GM21528 (cell line): ENCODE data around the gene RGCC.

Experiments
- ATAC-seq: cut with Tn5 transposase; IDR thresholded peaks from one replicate; pipeline ENCODE4 v1.9.1; 2021; ENCODE audit warnings: mild to moderate bottlenecking, moderate library complexity; ENCODE audit not compliant: unreplicated experiment, low FRiP score

The RGCC gene

GRCh38 chr13:41452462-41452861 lies 4.9 kb upstream of the RGCC start:
- ATAC-seq: no peak

GRCh38 chr13:41453620-41454019 lies 3.7 kb upstream of the RGCC start:
- no peak for ATAC-seq

- no peak for ATAC-seq
Observed at GRCh38 chr13:41454170-41454569, 3.2 kb upstream of the RGCC start.

GRCh38 chr13:41455725-41456419 lies 1.5 kb upstream of the RGCC start:
- no peak for ATAC-seq

GRCh38 chr13:41457589-41458186 lies 338 bp downstream of the RGCC start:
- ATAC-seq: peak; percentile 33

- ATAC-seq: peak; percentile 20
Observed at GRCh38 chr13:41458187-41458760, 924 bp downstream of the RGCC start.

GRCh38 chr13:41458761-41459431 lies 1.5 kb downstream of the RGCC start:
- ATAC-seq: no peak

DNA sequence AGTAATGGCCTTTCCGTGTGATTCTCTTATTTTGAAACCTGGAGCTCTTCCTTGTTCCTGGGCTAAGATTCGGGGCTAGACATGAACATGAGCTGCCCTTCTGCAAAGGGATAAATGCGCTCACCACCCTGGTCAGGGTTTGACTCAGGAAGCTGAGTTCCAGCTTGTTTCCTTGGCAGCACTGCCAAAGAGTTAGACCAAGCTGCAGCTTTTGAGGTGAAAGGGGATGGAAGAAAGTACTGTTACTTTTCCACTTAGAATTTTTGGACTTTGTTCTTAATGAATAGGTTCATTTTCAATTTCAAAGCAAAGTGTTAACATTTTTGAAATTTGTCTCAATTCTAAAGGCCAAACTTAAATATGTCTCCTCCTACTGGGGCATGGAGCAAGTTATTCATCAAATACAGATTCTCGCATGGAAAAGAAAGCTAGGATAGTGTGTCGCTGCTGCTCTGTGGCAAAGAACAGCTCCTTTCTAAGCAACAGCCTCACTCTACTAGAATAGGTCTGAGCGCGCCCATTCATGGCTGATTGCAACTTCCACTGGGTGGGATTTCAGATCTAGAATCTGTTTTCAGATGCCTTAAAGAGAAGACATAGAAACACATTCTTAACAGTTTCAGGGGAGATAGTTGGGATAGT lies 2.2 kb downstream of the RGCC start:
- no peak for ATAC-seq

DNA sequence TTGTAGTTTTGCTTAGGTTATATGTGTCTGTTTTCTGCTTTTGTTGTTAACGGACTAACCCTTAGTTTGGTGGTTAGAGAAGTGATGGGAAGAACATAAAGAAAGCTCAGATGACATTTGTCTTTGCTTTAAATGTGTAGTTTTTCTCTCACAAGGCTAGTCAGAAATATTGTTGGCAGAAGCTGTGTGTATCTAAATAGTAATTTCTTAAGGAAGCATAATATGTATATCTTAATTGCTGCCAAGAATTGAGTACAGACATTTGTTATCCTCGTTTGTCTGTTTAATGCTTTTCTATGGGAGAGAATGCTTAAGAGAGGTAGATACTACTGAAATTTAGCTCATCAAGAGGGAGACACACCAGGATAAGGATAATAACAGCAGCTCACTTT lies 2.7 kb downstream of the RGCC start:
- ATAC-seq: no peak

GRCh38 chr13:41460930-41461329 lies 3.6 kb downstream of the RGCC start:
- no peak for ATAC-seq

DNA sequence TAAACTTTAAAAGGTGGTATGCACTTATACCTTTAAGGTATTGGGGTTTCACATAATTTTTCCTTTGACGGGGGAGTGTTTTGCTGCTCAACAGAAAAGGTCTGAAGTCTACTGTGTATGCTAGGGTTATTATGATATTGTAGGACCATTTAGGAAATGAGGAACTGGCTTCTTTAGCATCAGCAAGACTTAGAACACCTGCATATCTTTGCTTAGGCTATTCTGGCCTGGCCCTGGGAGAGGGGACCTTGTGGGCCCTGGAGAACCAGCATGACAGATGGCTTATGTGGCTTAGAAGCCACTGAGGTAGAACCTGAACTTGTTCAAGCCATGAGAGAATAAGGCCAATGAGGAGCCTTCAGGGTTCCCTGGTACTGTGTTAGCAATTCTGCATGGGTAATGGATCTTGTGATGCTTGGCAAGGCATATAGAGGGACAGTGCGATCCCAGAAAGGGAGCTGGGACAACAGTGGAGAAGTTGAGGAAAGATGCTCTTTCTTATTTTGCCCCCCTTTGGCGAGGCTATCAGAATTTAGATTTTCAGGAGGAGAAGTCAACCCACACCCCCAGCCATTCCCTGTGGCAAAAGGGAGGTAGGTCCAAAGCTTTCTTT lies 4.3 kb downstream of the RGCC start:
- no peak for ATAC-seq

- ATAC-seq: no peak
Observed at GRCh38 chr13:41462427-41462826, 5.1 kb downstream of the RGCC start.

GRCh38 chr13:41463838-41464602 lies 6.7 kb downstream of the RGCC start:
- peak; percentile 48 for ATAC-seq

DNA sequence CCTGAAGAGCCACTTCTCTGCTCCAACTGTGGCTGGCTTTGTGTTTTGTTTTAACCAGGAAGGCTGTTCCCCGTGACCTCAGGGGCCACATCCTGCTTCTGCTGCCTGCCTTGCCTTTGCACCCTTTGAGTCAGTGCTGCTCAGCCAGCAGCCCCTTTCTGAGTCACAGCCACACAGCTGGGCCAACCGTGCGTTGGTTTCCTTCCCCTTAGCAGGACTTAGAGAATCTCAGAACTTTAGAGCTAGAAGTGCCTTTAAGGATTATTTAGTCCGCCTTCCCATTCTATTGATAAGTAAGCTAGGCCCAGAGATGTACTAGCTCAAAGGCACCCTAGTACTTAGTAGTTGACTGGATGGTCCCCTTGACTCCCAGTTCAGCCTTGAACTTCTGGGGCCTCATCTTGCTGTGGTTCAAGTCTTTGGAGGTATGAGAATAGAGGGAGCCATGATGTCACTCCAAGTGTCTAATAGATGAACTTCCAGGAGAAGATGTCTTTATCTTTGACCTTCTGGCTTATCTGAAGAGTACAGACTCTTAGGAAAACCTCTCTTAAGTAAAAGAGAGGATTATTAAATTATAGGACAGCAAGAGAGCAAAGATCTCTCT lies 8.0 kb downstream of the RGCC start:
- ATAC-seq: peak; percentile 90

GRCh38 chr13:41465898-41466320 lies 8.6 kb downstream of the RGCC start:
- no peak for ATAC-seq

DNA sequence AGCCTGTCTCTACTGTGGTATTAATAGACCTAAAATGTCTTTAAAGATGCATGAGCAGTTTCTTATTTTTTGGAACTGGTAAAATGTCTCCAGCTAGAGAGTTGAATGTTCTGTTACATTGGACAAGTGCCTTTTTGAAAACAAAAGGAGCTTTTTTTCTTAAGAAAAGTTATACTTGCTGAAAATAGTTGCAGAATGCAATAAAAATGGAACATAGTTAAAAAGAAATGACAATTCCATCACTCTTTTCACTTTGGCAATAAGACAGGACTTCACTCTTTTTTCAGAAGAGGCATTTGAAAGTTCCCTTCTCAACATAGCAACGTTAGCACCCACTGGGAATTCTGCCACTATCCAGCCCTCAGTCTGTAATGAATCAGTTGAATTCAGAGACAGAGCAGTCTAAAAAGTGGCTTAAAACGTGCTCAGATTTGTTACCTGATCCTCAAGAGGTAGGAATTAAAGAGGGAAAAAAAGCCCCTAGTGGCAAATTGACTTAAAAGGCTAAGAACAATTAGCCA lies 10.1 kb downstream of the RGCC start:
- ATAC-seq: no peak

DNA sequence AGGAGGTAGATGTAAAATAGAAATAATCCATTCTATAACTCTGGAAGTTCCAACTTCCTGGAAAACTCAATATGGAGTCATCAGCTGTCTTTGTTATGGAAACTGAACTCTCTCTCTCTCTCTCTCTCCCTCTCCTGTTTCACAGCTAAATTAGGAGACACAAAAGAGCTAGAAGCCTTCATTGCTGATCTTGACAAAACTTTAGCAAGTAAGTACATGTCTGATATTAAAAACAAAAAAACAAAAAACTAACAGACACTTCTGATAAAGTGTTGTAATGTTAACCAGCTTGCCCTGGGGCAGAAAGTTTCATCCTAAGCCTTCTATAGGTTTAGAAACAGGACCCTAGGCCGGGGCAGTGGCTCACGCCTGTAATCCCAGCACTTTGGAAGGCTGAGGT lies 11.3 kb downstream of the RGCC start:
- no peak for ATAC-seq

DNA sequence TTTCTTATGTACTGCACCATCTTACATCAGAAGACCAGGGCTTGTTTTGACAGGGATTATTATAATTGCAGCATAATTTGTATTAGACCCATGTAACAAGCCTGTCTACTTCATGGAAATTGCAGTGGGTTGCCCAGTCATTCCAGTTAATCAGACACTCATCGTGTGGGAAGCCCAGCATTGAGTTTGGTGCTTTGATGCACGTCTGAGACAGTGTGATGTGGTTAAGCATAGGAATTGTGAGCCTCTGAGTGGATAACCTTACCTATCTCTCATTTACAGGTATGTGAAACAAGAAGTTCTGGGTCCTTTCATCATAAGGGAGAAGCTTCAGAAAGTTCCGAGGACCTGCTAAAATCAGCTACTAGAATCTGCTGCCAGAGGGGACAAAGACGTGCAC lies 12.8 kb downstream of the RGCC start:
- no peak for ATAC-seq

GRCh38 chr13:41471785-41472184 lies 14.4 kb downstream of the RGCC start:
- no peak for ATAC-seq
